Neural progenitor cell (in vitro differentiated cells): Measurements from ENCODE around the gene SLC12A9.

Experiments used
- CTCF ChIP-seq: fragments of 200-600 bp; sonication (generic); IDR thresholded peaks from 2 replicates; pipeline ENCODE4 v1.5.1; 2017; ENCODE audit warnings: antibody characterized with exemption, mild to moderate bottlenecking
- EZH2 ChIP-seq: fragments of 200-600 bp; sonication (generic); IDR thresholded peaks from 2 replicates; pipeline ENCODE4 v1.6.1; 2017; ENCODE audit warnings: antibody characterized with exemption, mild to moderate bottlenecking, moderate library complexity
- EZH2phosphoT487 ChIP-seq: fragments of 200-600 bp; sonication (generic); IDR thresholded peaks from 2 replicates; pipeline ENCODE4 v1.6.1; 2017; ENCODE audit warnings: antibody characterized with exemption

GRCh38 chr7:100874300-100874576 is 21.7 kb downstream of the SLC12A9 start:
- TF ChIP-seq CTCF: no peak
- TF ChIP-seq EZH2: no peak
- TF ChIP-seq EZH2phosphoT487: no peak
